ENCODE measurements around the gene NDUFB11.
A peak's percentile ranks its signal among the peaks of the same experiment; 100 is the strongest.
"Not testable (repeated sequence)": the region's sequence is repeated elsewhere in the genome, so short reads cannot be mapped to it uniquely, and the experiment has no call there.

Gene NDUFB11

DNA sequence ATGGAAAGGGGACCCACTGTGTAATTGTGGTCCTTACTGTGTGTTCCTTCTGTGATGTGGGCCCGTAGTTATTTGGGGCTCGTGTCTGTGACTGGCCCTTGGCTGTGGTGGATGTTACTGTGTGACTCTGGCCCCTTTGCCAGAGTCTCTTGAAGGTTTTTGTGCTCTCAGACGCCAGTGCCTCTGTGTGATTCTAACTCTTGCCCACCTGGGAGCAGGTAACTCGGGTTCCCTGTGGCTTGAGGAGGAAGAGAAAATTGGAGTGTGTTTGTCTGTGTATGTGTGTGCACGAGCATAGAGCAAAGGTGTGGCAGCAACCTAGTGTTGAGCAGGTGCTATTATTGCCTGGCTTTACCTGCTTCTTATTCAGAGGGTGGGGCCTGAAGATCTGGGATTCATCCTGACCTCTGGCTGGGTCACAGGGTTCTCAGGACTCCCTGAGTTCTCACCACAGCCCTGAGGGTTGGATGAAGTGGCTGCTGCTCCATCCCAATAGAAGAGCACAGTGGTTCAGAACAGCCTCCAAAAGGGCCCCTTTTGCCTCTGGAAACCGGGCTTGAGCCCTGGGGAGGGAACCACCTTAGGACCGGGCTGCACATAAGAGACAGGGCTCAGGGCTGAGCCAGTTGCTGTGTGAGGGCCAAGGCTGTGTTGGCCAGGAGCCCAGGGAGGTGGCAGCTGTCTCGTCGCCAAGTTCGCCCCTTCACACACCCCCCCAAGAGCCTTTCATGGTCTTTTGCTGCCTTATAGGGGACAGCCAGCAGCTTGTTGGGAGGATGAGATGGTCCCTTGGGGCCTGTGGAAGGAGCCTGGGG lies 1.8 kb upstream of the NDUFB11 start:
- DNase-seq (ENCODE audit: low spot score) = peak; percentile 65

DNA sequence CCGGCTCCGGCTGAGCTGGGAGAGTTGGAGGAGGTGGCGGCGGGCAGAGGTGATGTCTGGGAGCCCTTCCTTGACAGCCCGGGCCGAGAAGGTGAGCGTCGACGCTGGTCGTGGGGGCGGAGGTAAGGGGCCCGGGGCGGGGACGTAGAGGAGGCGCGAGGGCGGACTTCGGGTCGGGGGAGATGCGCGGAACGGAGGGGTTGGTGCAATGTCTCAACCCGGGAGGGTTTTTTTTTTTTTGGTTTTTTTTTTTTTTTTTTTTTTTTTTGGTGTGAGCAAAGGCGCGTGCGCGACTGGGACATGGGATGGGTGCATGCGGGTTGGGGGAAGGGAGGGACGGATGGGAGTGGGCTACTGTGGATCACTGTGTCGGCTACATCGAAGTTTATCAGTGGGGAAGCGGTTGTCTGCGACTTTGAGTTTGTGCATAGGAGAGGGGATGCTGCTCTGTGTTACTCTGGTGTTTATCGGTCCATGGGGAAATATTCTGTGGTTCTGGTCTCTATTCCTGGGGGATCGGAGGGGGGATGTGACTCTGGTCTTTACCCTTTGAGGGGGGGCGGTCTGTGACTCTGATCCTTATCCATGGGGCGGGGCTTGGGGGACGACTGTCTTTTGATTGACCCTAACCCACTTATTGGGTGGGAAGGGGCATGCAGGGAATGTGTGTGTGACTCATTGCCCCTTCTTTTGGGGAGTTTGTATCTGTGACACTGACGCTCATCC lies 1.1 kb upstream of the NDUFB11 start:
- DNase-seq (ENCODE audit: low spot score) = peak; percentile 48

DNA sequence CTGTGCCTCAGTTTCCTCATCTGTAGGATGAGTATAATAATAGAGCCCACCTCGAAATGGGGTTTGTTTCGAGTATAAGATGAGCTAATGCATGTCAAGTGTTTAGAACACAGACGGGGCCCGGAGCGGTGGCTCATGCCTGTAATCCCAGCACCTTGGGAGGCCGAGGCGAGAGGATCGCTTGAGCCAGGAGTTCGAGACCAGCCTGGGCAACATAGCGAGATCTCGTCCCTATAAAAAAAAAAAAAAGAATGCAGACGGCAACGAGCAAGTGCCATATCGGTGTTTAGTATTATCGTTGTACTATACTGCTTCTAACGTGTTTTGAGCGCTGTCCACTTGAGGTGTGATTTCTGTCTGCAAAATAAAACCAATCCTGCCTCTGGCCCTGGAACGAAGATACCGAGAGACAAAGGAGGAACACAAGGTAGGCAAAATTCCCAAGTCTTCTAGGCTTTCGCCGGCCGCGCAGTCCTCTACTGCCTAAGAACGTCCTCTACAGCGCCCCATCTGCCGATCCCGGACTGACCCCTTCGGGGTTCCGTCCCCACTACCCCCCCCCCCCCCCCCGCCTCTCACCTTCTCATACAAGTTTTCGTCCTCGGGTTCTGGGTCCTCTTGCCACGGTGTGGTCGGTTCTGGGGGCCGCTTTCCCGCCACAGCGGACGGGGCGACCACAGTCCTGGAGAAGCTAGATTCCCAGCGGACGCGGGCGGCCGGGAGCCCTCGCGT lies 442 bp downstream of the NDUFB11 start:
- DNase-seq (ENCODE audit: low spot score) = peak; percentile 65

DNA sequence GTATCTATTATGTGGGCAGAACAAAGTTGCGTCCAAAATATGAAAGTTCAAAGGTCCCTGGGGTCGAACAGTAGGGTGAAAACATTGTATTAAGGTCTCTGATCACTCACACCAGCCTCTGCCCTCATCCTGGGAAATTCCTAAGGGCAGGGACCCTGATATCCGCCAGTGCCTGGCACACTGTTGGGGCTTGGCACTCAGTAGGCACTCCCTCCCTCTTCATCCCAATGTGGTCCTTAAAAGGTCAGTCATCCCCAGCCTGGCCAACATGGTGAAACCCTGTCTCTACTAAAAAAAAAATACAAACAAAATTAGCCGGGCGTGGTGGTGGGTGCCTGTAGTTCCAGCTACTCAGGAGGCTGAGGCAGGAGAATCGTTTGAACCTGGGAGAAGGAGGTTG lies 6.3 kb downstream of the NDUFB11 start:
- no peak for DNase-seq (ENCODE audit: low spot score)

DNA sequence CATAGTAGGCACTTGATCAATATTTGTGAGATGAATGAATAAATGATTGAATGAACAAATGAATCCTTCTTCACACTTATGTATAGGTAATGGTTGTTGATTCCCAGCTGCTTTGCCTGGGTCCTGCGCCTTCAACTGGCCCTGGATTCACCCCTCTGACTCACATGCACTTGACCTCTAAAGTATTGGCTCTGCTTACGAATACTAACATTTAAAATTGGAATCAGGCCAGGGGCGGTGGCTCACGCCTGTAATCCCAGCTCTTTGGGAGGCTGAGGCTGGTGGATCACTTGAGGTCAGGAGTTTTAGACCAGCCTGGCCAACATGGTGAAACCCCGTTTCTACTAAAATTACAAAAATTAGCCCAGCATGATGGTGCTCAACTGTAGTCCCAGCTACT lies 8.9 kb downstream of the NDUFB11 start:
- DNase-seq (ENCODE audit: low spot score) = not testable (repeated sequence)

DNA sequence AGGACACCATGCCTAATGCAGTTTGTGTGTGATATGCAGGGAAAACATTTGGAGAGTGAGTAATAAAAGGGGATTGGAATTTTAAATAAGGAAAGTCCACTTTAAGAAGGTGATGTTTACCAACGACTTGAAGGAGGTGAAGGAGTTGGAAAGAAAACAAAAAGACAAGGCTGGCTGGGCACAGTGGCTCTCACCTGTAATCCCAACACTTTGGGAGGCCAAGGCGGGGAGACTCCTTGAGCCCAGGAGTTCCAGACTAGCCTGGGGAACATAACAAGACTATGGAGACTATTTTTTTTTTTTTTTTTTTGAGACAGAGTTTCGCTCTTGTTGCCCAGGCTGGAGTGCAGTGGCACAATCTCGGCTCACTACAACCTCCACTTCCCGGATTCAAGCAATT lies 11.0 kb downstream of the NDUFB11 start:
- DNase-seq (ENCODE audit: low spot score) = no peak

DNA sequence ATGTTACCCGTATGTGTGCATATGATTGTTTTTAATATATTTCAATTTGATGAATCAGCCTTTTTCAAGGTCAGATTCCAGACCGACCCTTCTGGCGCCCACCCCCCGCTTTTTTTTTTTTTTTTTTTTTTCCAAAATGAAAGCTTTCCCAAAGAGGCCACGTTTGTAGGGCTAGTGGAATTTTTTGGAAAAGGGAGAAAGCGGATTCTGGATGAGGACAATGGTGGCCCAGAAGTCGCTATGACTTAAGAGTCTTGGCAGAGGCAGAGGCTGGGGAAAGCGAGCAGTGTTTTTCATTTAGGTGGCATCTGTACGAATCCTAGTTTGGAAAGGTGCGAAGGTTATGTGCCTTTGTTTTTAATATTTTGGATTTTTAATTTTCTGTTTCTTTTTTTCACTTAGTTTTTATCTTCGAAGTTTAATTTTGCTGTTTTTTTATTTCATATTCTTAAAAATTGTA lies 14.6 kb downstream of the NDUFB11 start:
- DNase-seq (ENCODE audit: low spot score) = peak; percentile 13

DNA sequence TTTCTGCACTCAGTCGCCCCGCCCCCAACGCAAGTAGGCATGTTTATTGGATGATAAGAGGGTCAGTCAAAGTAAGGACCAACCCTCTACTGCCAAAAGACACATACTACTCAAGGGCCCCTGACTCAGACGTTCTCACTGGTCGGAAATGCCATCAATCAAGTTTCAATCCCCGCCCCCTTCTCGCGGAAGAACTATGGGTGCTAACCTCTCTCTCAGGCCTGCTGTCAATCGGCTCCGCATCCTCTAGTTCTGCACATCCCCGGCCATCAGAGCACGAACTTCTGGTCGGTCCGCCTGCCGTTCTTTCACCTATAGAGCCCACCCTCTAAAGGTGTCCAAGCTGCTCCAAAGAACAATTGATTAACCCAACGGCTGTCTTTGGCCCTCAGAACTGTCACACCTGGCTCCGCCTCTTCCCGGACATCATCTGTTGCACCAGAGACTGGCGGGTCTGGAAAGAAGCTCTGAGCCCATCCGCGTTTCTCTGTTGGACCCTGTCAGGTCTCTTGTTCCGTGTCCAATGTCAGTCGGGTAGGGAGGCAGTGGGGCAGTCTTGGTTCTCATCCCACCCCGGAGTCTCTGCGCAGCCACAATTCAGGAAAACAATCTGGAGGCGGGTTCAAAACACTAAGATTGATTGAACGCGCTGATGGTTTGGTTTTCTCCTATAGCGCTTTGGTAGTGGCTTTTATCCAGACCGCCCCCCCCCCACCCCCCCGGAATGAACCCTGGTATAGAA lies 15.2 kb downstream of the NDUFB11 start:
- peak; percentile 85 for DNase-seq (ENCODE audit: low spot score)

DNA sequence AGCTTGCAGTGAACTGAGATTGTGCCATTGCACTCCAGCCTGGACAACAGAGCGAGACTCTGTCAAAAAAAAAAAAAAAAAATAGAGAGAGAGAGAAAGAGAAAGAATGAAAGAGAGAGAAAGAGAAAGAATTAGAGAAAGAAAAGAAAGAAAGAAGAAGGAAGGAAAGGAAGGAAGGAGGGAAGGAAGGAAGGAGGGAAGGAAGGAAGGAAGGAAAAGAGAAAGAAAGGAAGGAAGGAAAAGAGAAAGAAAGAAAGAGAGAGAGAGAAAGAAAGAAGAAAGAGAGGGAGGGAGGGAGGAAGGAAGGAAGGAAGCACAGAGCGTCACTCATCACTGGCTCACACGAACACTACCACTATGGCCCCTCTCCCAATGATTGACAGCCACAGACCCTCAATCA lies 20.0 kb downstream of the NDUFB11 start:
- DNase-seq (ENCODE audit: low spot score) = not testable (repeated sequence)

DNA sequence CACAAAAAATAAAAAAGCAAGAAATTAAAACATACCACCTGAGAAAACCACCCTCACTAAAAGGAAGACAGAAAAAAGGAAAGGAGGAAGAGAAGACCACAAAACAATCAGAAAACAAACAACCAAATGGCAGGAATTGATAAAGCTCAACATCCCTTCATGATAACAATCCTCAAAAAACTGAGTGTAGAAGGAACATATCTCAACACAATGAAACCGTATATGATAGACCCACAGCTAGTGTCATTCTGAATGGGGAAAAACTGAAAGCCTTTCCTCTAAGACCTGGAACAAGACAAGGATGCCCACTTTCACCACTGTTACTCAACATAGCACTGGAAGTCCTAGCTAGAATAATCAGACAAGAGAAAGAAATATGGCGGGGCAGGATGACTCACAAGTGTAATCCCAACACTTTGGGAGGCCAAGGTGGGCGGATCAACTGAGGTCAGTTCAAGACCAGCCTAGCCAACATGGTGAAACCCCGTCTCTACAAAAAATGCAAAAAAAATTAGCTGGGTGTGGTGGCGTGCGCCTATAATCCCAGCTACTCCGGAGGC lies 27.9 kb downstream of the NDUFB11 start:
- DNase-seq (ENCODE audit: low spot score) = not testable (repeated sequence)

DNA sequence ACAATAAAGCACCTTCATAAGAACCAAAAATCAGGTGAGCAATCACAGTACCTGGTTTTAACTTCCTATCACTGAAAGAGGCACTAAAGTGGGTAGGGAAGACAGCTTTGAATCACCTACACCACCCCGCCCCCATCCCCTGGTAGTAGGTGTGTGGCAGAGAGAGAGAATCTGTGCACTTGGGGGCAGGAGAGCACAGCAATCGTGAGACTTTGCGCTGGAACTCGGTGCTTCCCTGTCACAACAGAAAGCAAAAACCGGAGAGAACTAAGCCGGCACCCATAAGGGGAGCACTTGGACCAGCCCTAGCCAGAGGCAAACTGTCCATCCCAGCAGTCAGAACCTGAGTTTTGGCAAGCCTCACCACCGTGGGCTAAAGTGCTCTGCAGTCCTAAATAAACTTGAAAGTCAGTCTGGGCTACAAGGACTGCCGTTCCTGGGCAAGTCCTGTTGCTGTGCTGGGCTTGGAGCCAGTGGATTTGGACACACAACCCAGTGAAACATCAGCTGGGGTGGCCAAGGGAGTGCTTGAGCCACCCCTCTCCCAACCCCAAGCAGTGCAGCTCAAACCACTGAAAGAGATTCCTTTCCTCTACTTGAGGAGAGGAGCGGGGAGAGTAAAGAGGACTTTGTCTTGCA lies 32.1 kb downstream of the NDUFB11 start:
- DNase-seq (ENCODE audit: low spot score) = no peak

DNA sequence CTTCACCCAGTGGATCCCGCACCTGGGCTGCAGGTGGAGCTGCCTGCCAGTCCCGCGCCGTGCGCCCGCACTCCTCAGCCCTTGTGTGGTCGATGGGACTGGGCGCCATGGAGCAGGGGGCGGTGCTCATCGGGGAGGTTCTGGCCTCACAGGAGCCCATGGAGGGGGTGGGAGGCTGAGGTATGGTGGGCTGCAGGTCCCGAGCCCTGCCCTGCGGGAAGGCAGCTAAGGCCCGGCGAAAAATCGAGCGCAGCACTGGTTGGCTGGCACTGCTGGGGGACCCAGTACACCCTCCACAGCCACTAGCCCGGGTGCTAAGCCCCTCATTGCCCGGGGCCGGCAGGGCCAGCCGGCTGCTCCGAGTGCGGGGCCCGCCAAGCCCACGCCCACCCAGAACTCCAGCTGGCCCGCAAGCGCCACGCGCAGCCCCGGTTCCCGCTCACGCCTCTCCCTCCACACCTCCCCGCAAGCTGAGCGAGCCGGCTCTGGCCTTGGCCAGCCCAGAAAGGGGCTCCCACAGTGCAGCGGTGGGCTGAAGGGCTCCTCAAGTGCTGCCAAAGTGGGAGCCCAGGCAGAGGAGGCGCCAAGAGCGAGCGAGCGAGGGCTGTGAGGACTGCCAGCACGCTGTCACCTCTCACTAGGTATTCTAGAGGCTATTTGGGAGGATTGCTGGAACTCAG lies 33.4 kb downstream of the NDUFB11 start:
- DNase-seq (ENCODE audit: low spot score) = not testable (repeated sequence)

DNA sequence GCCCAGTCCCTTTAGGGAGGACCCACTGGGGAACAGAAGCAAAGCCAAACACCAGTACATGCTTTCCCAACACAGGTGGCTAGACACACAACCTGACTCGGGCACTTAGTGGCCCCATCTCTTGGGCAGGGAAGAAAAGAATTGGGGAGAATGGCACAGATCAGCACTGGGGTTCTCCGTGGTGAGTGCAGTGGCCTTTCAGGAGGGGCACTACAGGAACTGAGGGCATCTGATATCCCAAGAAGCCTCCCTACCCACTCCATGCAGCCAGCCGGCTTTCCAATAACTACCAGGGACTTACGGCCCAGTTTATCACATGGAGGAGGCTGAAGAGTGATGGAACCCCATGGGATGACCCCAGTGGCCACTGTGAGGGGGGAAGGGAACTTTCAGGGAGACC lies 43.3 kb downstream of the NDUFB11 start:
- no peak for DNase-seq (ENCODE audit: low spot score)

DNA sequence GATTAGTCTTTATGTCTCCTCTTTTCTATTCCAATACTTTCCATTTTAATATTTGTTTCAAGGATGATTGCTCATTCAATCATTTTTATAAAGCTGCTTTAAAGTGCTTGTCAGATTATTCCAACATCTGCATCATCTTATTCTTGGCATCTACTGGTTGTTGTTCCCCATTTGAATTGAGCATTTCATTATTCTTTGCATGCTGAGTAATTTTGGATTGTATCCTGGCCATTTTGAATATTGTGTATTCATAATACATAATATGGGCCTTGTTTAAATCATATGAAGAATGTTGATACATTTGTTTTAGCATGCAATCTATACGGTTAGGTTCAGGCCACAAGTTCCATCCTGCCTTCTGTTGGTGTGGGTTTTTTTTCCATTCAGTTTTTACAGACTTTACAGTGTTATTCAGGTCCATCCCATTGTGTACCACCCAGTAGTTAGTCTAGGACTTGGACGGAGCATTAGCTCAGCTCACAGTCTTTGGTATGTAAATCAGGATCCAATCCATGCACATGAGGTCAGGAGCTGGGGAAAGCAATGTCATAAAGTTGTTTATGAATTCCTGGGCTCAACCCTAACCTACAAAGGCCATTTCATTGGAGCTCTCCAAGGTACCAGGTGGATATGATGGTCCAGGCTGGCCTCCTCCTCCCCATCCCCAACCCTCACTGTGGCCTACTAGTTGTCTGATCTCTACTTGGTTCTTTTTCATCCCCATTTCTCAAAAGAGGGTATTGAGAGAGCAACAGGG lies 46.0 kb downstream of the NDUFB11 start:
- DNase-seq (ENCODE audit: low spot score) = no peak

DNA sequence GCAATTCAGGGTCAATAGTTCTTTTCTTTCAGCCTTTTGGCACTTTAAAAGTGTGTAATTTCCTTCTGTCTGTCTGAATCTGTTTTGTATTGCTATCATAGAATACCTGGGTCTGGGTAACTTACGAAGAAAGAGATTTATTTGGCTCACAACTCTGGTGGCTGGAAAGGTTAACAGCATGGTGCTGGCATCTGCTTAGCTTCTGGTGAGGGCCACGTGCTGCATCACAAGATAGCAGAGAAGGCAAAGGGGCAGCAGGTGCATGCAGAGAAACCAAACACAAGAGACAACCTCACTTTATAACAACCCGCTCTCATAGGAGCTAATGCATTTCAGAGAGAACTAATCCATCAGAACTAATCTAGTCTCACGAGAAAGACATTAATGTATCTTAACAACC lies 47.5 kb downstream of the NDUFB11 start:
- DNase-seq (ENCODE audit: low spot score) = peak; percentile 48

DNA sequence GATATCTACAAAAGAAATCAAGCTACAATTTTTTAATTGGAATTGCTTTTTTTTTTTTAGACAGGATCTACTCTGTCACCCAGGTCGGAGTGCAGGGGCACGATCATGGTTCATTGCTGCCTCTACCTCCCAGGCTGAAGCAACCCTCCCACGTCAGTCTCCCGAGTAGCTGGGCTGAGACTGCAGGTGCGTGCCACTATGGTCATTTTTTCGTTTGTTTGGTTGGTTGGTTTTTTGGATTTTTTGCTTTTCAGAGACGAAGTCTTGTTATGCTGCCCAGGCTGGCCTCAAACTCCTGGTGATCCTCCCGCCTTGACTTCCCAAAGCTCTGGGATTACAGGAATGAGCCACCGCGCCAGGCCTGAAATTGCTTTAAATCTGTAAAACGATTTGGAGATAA lies 50.6 kb downstream of the NDUFB11 start:
- no peak for DNase-seq (ENCODE audit: low spot score)

DNA sequence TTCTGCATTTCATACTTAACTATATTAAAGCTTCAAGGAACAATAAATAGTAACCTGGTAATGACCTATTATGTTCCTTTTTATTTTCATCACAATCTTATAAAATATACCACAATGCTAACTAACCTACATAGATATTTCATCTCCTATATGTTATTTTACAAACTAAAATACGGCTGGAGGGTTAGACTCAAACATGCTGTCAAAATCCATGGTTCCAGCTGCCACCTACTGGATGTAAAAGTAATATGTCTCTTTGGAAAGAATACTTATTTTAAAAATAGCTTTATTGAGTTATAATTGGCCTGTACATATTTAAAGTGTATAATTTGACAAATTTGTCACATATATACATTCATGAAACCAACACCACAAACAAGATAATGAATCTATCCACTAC lies 51.3 kb downstream of the NDUFB11 start:
- DNase-seq (ENCODE audit: low spot score) = no peak
